Esophagus squamous epithelium (tissue), 5 donors: ENCODE results near the gene SH3GL1. TPM values are rescaled to one million over a fixed set of nuclear protein-coding genes. Genes with fewer than 3 reads are reported as not detected.

Experiments
- DNase-seq: peaks from one replicate; lab custom pipeline; 2025; lab: John Stamatoyannopoulos, UW
- H3K27ac ChIP-seq, 4 donors: fragments of 200-600 bp; sonication (generic); one replicate each; pipeline ENCODE4 v1.5.1; 2016 to 2019; ENCODE audit warnings: mild to moderate bottlenecking in 1 of 4
- H3K27me3 ChIP-seq, 4 donors: fragments of 200-600 bp; sonication (generic); 1 replicate in 3 of 4; 2 replicates in 1 of 4; pipeline versions ENCODE4 v1.5.1 to v1.6.0; 2017 to 2021; ENCODE audit warnings: antibody characterized with exemption in 1 of 4
- H3K36me3 ChIP-seq, 3 donors: fragments of 200-600 bp; sonication (generic); one replicate each; pipeline ENCODE4 v1.5.1; 2016 to 2019
- H3K4me1 ChIP-seq, 3 donors: fragments of 200-600 bp; sonication (generic); one replicate each; pipeline ENCODE4 v1.5.1; 2017 to 2019
- H3K4me3 ChIP-seq, 4 donors: fragments of 200-600 bp; sonication (generic); 1 replicate in 3 of 4; 2 replicates in 1 of 4; pipeline ENCODE4 v1.5.1; 2016 to 2019; ENCODE audit warnings: mild to moderate bottlenecking in 2 of 4, moderate library complexity in 1 of 4
- H3K9me3 ChIP-seq, 3 donors: fragments of 200-600 bp; sonication (generic); one replicate each; pipeline ENCODE4 v1.5.1; 2016 to 2019
- CTCF ChIP-seq, 6 experiments: fragments of 450-650 bp in 4 of 6; fragments of 200-600 bp in 2 of 6; sonication (generic) in 2 of 6; IDR thresholded peaks; one replicate each; pipeline ENCODE4 v1.5.1; 2016 to 2019; ENCODE audit warnings: antibody characterized with exemption in 6 of 6, mild to moderate bottlenecking in 4 of 6, moderate library complexity in 4 of 6
- POLR2A ChIP-seq, 4 donors: fragments of 450-650 bp; IDR thresholded peaks; one replicate each; pipeline ENCODE4 v1.6.1; 2017; ENCODE audit warnings: antibody characterized with exemption in 4 of 4, mild to moderate bottlenecking in 4 of 4, moderate library complexity in 3 of 4
- WGBS, 2 donors: methylation state at CpG; one replicate each; pipeline ENCODE4 v1.1.5; 2018; 5-methylcytosine and 5-hydroxymethylcytosine counted together
- intact Hi-C: fragments of 100-400 bp; cut with DNase I; formaldehyde crosslinking; loops from one replicate; pipeline ENCODE4 v1.15.0; 2022
- total RNA-seq, 4 donors: library from RNA; depleted of rRNA; stranded (reverse); fragments of >200 nt; gene quantifications; one replicate each; pipeline ENCODE4 v1.1.0, GENCODE V29; 2016
- donor health status: DM: yes; HTN: yes; CAD: no.

SH3GL1 gene
- total RNA-seq, 4 donors from 2014 or later = 67.4 to 131 (median 91.2) TPM

GRCh38 chr19:4373013-4373367, 27.4 kb downstream of the SH3GL1 start:
- H3K9me3 ChIP-seq = no peaks in the 10 kb centered on the region
- H3K4me1 ChIP-seq = peaks cover 93 to 100% (median 99%) of the 10 kb centered on the region in 3 donors
- H3K27me3 ChIP-seq = no peaks in the 10 kb centered on the region
- intact Hi-C loops = no loop called here
- H3K4me3 ChIP-seq = no peak overlapping the region
- peaks cover 0 to 28% (median 0%) of the 10 kb centered on the region in 3 donors for H3K36me3 ChIP-seq
- 78 to 84% methylated on average over 7 of the region's 8 CpGs for WGBS, 2 donors
- peak overlapping the region; percentile 92 to 97 (median 92) for H3K27ac ChIP-seq
- TF ChIP-seq CTCF (IDR thresholded peaks at IDR 0.05) (no peak), POLR2A (IDR thresholded peaks at IDR 0.05) (no peak)
- no peak for DNase-seq

- H3K27me3 ChIP-seq = no peaks in the 10 kb centered on the region
- H3K4me3 ChIP-seq = no peak overlapping the region
- intact Hi-C loops = no loop called here
- TF ChIP-seq CTCF (IDR thresholded peaks at IDR 0.05) (no peak), POLR2A (IDR thresholded peaks at IDR 0.05) (no peak)
- WGBS, 2 donors = 78 to 95% methylated on average over 13 to 14 of the region's 22 CpGs
- H3K36me3 ChIP-seq = peaks cover 0 to 34% (median 3%) of the 10 kb centered on the region in 3 donors
- peaks cover 88 to 100% (median 96%) of the 10 kb centered on the region in 3 donors for H3K4me1 ChIP-seq
- H3K9me3 ChIP-seq = no peaks in the 10 kb centered on the region
- H3K27ac ChIP-seq = peak overlapping the region; percentile 92 to 97 (median 92)
- DNase-seq = no peak
Measured at GRCh38 chr19:4372165-4373012, 28.0 kb downstream of the SH3GL1 start.

DNA sequence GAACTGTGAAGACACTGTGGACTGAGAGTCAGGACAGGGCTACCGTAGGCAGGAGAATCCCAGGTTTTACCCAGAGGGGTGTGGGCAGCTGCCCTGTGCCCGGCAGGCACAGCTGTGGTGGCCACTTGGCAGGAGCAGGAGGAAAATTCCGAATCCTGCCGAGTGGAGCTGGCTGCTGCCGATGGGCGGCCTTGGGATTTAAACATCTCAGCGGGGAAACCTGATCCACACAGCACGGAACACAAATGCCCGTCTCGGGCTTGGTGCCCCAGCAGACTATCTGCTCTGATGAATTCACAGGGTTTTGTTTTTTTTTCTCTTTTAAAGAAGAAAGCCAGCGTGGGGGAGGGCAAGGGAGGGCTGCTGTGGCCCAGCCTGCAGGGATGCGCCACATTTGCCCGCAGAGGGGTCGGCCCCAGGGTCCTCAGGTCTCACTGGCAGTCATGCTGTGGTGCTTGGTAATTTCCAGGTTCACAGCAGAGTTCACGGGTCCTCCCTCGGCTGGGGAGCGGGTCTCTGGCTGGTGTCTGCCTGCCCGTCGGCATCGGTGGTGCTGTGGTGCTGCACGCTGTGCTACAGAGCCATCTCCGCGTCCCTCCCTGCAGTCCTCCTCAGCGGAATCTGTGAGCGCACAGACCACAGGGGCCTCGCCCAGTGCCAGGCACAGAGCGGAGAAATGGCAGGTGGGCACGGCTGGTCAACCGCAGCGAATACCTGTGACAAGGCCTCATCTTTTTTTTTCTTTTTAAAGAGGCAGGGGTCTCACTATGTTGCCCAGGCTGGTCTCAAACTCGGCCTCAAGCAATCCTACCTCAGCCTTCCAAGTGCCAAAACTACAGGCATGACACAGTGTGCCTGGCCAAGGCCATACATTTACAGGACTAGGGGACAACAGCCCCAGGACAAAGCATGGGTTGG, 28.8 kb downstream of the SH3GL1 start:
- Histone ChIP-seq H3K27ac (peak overlapping the region; percentile 89 to 97 (median 92)), H3K36me3 (peaks cover 0 to 43% (median 6%) of the 10 kb centered on the region in 3 donors), H3K9me3 (no peaks in the 10 kb centered on the region), H3K27me3 (no peaks in the 10 kb centered on the region), H3K4me1 (peaks cover 80 to 96% (median 87%) of the 10 kb centered on the region in 3 donors), H3K4me3 (no peak overlapping the region)
- intact Hi-C loops = no loop called here
- TF ChIP-seq CTCF (IDR thresholded peaks at IDR 0.05) = no peak
- TF ChIP-seq POLR2A (IDR thresholded peaks at IDR 0.05) = no peak
- WGBS, 2 donors = 72 to 86% methylated on average over 22 to 28 of the region's 31 CpGs
- DNase-seq = no peak

GRCh38 chr19:4370418-4371041, 29.8 kb downstream of the SH3GL1 start:
- H3K36me3 ChIP-seq = peaks cover 7 to 53% (median 16%) of the 10 kb centered on the region in 3 donors
- H3K4me1 ChIP-seq = peaks cover 70 to 88% (median 77%) of the 10 kb centered on the region in 3 donors
- no peaks in the 10 kb centered on the region for H3K27me3 ChIP-seq
- H3K4me3 ChIP-seq = peak overlapping the region in 3 of 4 donors; percentile 33 to 59 (median 37)
- 100% methylated on average over 1 to 2 of the region's 15 CpGs for WGBS, 2 donors
- no peak for DNase-seq
- H3K27ac ChIP-seq = peak overlapping the region; percentile 89 to 96 (median 92)
- no peaks in the 10 kb centered on the region for H3K9me3 ChIP-seq
- intact Hi-C loops = no loop called here
- TF ChIP-seq POLR2A (IDR thresholded peaks at IDR 0.05) = no peak

DNA sequence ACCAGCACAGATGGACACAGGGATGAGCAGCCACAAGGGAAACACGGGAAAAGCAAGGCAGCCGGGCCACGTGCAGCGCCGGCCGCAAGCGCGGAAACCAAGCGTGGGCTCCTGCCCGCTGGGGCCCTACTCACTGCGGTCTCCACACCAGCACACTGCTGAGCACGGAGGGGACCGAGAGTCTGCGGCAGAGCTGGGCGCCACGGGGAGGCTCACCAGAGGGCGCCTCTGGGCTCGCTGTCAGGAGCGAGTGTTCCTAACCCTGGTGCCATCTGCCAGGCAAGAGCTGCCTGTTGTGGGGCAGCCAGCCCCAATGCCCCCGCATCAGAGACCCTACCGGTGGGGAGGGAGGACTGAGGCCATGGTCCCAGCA, 30.5 kb downstream of the SH3GL1 start:
- intact Hi-C loops = no loop called here

More for the DNA sequence above, 30.5 kb downstream of the SH3GL1 start:
- Histone ChIP-seq H3K4me1 (peaks cover 63 to 87% (median 70%) of the 10 kb centered on the region in 3 donors), H3K4me3 (peak overlapping the region; percentile 11 to 59 (median 35)), H3K36me3 (peaks cover 9 to 60% (median 23%) of the 10 kb centered on the region in 3 donors), H3K27ac (peak overlapping the region; percentile 89 to 96 (median 92)), H3K27me3 (no peaks in the 10 kb centered on the region), H3K9me3 (no peaks in the 10 kb centered on the region)
- TF ChIP-seq POLR2A (IDR thresholded peaks at IDR 0.05) = no peak
- peak in 4 of 6 experiments; percentile 45 to 61 (median 47) for TF ChIP-seq CTCF (IDR thresholded peaks at IDR 0.05)
- DNase-seq = no peak
- WGBS, 2 donors = 18 to 31% methylated on average over 2 of the region's 21 CpGs
